ENCODE measurements around the gene CEMIP2. TPM values are rescaled to one million over a fixed set of nuclear protein-coding genes. Genes with fewer than 3 reads are reported as not detected.

Gene CEMIP2
- total and polyA plus RNA-seq, 10 of the 15 experiments (the other 5 are each of a cell fraction or from before 2014, with no cell fraction given), result 0.50 to 19.2 (median 1.2) TPM

- RAD21 ChIA-PET (ENCODE audit: unreplicated experiment), result interaction anchor here (0.8 to 1.8 kb wide), 6 partner anchors 30 to 158 kb away, joined by 3 to 6 read pairs (median 3); no protein-coding TSS in a partner anchor
- Histone ChIP-seq H3K36me3 (ENCODE audit: control insufficient read depth in 2 of 2, insufficient read depth in 2 of 2, low read length in 1 of 2) (no peaks in the 10 kb centered on the region), H3K27ac (ENCODE audit: control insufficient read depth, insufficient read depth) (no peak overlapping the region), H3K4me1 (ENCODE audit: control insufficient read depth, insufficient read depth, low read length) (no peaks in the 10 kb centered on the region; the same call in 1 of the 2 replicates), H3K4me2 (ENCODE audit: control insufficient read depth, insufficient read depth) (no peak overlapping the region), H2AFZ (ENCODE audit: control insufficient read depth, low read depth, low read length) (no peak overlapping the region), H3K4me3 (no peak overlapping the region), H4K20me1 (ENCODE audit: control insufficient read depth, insufficient read depth) (no peaks in the 10 kb centered on the region), H3K79me2 (ENCODE audit: control insufficient read depth, insufficient read depth, low read length) (no peaks in the 10 kb centered on the region), H3K9me3 (replicated peaks; ENCODE audit: control insufficient read depth, insufficient read depth, low read length) (no peaks in the 10 kb centered on the region; the same call in 2 of the 3 replicates), H3K9ac (ENCODE audit: control insufficient read depth, insufficient read depth, low read length) (no peak overlapping the region), H3K27me3 (replicated peaks in 1 of 2; ENCODE audit: control insufficient read depth in 2 of 2, insufficient read depth in 2 of 2, low read length in 1 of 2) (no peaks in the 10 kb centered on the region)
- 2% methylated on average over 5 of the region's 7 CpGs for WGBS (ENCODE audit: insufficient coverage, insufficient replicate concordance, low lambda C conversion rate, missing lambda C conversion rate)
- BruUV-seq (replicated peaks), result no TSS peak
- DNase-seq (ENCODE audit: low read depth, low spot score) (peak; percentile 16), ATAC-seq (peak; percentile 43; the same call in 2 of the 3 replicates), FAIRE-seq (no peak)
- intact Hi-C loops (cut with micrococcal nuclease; ENCODE audit: unreplicated experiment) (loop anchor here (2.0 kb wide), 1 partner anchor 20 kb away; no protein-coding TSS in a partner anchor), in situ Hi-C loops (cut with MboI) (no loop called here)
- SMC1A ChIA-PET (ENCODE audit: uncharacterized antibody, unreplicated experiment), result interaction anchor here (1.0 to 1.8 kb wide), 8 partner anchors 19 to 378 kb away, joined by 3 to 7 read pairs (median 4); no protein-coding TSS in a partner anchor
- POLR2A ChIA-PET, result interaction anchor here (0.9 to 1.3 kb wide), 2 partner anchors 11 to 38 kb away, joined by 3 to 10 read pairs; no protein-coding TSS in a partner anchor
- CTCF ChIA-PET, result interaction anchor here (0.8 to 1.4 kb wide), 3 partner anchors 13 to 362 kb away, joined by 3 to 4 read pairs (median 4); no protein-coding TSS in a partner anchor
- peak; percentile 57 for TF ChIP-seq DPF2 (IDR thresholded peaks at IDR 0.05)
- peak; percentile 52; the same call in 1 of the 2 replicates for TF ChIP-seq RELB (IDR thresholded peaks at IDR 0.05; ENCODE audit: low read depth)
- no peak for TF ChIP-seq KLF5 (IDR thresholded peaks at IDR 0.05; ENCODE audit: partially characterized antibody)
- no peak for TF ChIP-seq E2F8 (IDR thresholded peaks at IDR 0.05; ENCODE audit: low read depth, partially characterized antibody)
- no peak for TF ChIP-seq ZBED1 (IDR thresholded peaks at IDR 0.05; ENCODE audit: borderline replicate concordance)
- TF ChIP-seq GATAD2B (conservative IDR thresholded peaks at IDR 0.05; ENCODE audit: low read depth), result 0 out of 2 replicates have a peak, but pooled peaks have one; percentile 30
- TF ChIP-seq SMAD5 (IDR thresholded peaks at IDR 0.05; ENCODE audit: low read depth), result no peak
- 0 out of 2 replicates have a peak, but pooled peaks have one; percentile 22 for TF ChIP-seq BMI1 (IDR thresholded peaks at IDR 0.05; ENCODE audit: borderline replicate concordance)
- no peak for TF ChIP-seq ZBTB33 (IDR thresholded peaks at IDR 0.05)
- no peak for TF ChIP-seq HDAC2 (IDR thresholded peaks at IDR 0.05)
- no peak for TF ChIP-seq POLR2AphosphoS2 (IDR thresholded peaks at IDR 0.05; ENCODE audit: low read depth, low read length)
- no peak for TF ChIP-seq PAX5 (IDR thresholded peaks at IDR 0.05; ENCODE audit: borderline replicate concordance, low read depth, low read length)
- TF ChIP-seq ZNF274 (IDR thresholded peaks at IDR 0.05; ENCODE audit: insufficient read depth, insufficient read length), result no peak
- TF ChIP-seq IKZF1 (conservative IDR thresholded peaks at IDR 0.05), result peak; percentile 87
- no peak for TF ChIP-seq CTCF (IDR thresholded peaks at IDR 0.05 in 2 of 3, conservative IDR thresholded peaks at IDR 0.05 in 1 of 3; ENCODE audit: control insufficient read depth in 2 of 3, extremely low read depth in 1 of 3, insufficient read depth in 1 of 3, low read depth in 3 of 3, low read length in 3 of 3)
- TF ChIP-seq NFIC (IDR thresholded peaks at IDR 0.05; ENCODE audit: low read depth, low read length), result no peak
Observed at GRCh38 chr9:71647094-71647591, 121.2 kb downstream of the CEMIP2 start.

Data from GM12878 (cell line).